DND-41 (cell line): Measurements from ENCODE around the gene CCDC69.

ENCODE experiments used
- EZH2 ChIP-seq: IDR thresholded peaks from 3 replicates; pipeline ENCODE4 v1.6.1; 2012; ENCODE audit warnings: borderline replicate concordance, low read depth, mild to moderate bottlenecking, moderate library complexity, low read length, inconsistent platforms; ENCODE audit not compliant: severe bottlenecking
- TF ChIP-seq, protein P1 (sequence below): IDR thresholded peaks from 2 replicates; pipeline ENCODE4 v1.5.1; 2012; ENCODE audit warnings: borderline replicate concordance, low read length, moderate library complexity, mild to moderate bottlenecking; ENCODE audit not compliant: poor library complexity, severe bottlenecking; ENCODE audit errors: extremely low read depth

- TF ChIP-seq, protein P1, sequence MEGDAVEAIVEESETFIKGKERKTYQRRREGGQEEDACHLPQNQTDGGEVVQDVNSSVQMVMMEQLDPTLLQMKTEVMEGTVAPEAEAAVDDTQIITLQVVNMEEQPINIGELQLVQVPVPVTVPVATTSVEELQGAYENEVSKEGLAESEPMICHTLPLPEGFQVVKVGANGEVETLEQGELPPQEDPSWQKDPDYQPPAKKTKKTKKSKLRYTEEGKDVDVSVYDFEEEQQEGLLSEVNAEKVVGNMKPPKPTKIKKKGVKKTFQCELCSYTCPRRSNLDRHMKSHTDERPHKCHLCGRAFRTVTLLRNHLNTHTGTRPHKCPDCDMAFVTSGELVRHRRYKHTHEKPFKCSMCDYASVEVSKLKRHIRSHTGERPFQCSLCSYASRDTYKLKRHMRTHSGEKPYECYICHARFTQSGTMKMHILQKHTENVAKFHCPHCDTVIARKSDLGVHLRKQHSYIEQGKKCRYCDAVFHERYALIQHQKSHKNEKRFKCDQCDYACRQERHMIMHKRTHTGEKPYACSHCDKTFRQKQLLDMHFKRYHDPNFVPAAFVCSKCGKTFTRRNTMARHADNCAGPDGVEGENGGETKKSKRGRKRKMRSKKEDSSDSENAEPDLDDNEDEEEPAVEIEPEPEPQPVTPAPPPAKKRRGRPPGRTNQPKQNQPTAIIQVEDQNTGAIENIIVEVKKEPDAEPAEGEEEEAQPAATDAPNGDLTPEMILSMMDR: no peak
- TF ChIP-seq EZH2: no peak
Observed at GRCh38 chr5:151198861-151199260, 25.0 kb downstream of the CCDC69 start.
